AG04450 (cell line): ENCODE measurements around the gene KMO. TPM values are rescaled to one million over a fixed set of nuclear protein-coding genes. Genes with fewer than 3 reads are reported as not detected.

ENCODE experiments used
- CTCF ChIA-PET: fragments of 300-600, 350-600 bp; formaldehyde crosslinking; extraction: SDS; loops from one replicate; lab custom pipeline; 2022; ENCODE audit warnings: antibody characterized with exemption, inconsistent platforms; lab: Charles Lee
- POLR2A ChIA-PET: fragments of 350-600 bp; formaldehyde crosslinking; extraction: SDS; loops from one replicate; lab custom pipeline; 2021; ENCODE audit warnings: antibody characterized with exemption, inconsistent platforms; lab: Yijun Ruan, JAX
- DNase-seq: peaks from one replicate; pipeline ENCODE4 v3.0.0-alpha.2; 2011; ENCODE audit warnings: low read depth, low spot score
- H3K27ac ChIP-seq: one replicate; pipeline ENCODE4 v1.5.1; 2012; ENCODE audit warnings: low read depth, low read length, control low read depth
- H3K27me3 ChIP-seq: one replicate; pipeline ENCODE4 v1.6.0; 2012; ENCODE audit warnings: low read length; ENCODE audit not compliant: control insufficient read depth, insufficient read depth
- H3K4me3 ChIP-seq: 2 replicates; pipeline ENCODE4 v1.5.1; 2011; ENCODE audit warnings: mild to moderate bottlenecking, low read depth, low read length, control low read depth
- H3K9me3 ChIP-seq: 2 replicates; pipeline ENCODE4 v1.5.1; 2012; ENCODE audit warnings: low read length; ENCODE audit not compliant: control insufficient read depth, insufficient read depth
- polyA plus RNA-seq: library from polyadenylated mRNA; depleted of rRNA; stranded (reverse); fragments of >200 nt; gene quantifications from 2 replicates; pipeline ENCODE4 v1.2.3, GENCODE V29; 2011
- TF ChIP-seq, protein P1 (sequence below): IDR thresholded peaks from 2 replicates; pipeline ENCODE4 v1.5.1; 2011; ENCODE audit warnings: low read depth, low read length, control low read depth, inconsistent platforms

KMO gene
- polyA plus RNA-seq, 1 experiment: 0.07 TPM

DNA sequence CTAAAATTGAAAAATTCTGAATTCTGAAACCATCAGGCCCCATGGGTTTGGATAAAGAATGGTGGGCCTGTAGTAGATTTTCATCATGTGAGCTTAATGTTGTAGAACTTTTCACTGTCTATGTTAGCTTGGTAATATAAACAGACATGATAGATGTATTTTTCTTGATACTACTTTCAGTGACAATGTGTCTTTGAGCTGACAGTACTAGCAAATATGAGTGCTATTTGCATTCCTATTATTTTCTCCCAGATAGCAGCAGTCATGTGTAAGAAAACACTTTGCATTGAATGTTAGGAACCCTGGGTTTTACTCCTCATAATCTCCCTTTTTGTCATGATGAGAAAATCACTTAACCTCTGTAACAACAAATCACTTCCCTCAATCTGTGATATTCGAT is 18.1 kb downstream of the KMO start:
- no peak overlapping the region for H3K27ac ChIP-seq
- CTCF ChIA-PET: no interaction called here
- no peak overlapping the region for H3K4me3 ChIP-seq
- no peaks in the 10 kb centered on the region for H3K9me3 ChIP-seq
- H3K27me3 ChIP-seq: no peaks in the 10 kb centered on the region
- TF ChIP-seq, protein P1, sequence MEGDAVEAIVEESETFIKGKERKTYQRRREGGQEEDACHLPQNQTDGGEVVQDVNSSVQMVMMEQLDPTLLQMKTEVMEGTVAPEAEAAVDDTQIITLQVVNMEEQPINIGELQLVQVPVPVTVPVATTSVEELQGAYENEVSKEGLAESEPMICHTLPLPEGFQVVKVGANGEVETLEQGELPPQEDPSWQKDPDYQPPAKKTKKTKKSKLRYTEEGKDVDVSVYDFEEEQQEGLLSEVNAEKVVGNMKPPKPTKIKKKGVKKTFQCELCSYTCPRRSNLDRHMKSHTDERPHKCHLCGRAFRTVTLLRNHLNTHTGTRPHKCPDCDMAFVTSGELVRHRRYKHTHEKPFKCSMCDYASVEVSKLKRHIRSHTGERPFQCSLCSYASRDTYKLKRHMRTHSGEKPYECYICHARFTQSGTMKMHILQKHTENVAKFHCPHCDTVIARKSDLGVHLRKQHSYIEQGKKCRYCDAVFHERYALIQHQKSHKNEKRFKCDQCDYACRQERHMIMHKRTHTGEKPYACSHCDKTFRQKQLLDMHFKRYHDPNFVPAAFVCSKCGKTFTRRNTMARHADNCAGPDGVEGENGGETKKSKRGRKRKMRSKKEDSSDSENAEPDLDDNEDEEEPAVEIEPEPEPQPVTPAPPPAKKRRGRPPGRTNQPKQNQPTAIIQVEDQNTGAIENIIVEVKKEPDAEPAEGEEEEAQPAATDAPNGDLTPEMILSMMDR: no peak
- DNase-seq: no peak
- POLR2A ChIA-PET: no interaction called here

DNA sequence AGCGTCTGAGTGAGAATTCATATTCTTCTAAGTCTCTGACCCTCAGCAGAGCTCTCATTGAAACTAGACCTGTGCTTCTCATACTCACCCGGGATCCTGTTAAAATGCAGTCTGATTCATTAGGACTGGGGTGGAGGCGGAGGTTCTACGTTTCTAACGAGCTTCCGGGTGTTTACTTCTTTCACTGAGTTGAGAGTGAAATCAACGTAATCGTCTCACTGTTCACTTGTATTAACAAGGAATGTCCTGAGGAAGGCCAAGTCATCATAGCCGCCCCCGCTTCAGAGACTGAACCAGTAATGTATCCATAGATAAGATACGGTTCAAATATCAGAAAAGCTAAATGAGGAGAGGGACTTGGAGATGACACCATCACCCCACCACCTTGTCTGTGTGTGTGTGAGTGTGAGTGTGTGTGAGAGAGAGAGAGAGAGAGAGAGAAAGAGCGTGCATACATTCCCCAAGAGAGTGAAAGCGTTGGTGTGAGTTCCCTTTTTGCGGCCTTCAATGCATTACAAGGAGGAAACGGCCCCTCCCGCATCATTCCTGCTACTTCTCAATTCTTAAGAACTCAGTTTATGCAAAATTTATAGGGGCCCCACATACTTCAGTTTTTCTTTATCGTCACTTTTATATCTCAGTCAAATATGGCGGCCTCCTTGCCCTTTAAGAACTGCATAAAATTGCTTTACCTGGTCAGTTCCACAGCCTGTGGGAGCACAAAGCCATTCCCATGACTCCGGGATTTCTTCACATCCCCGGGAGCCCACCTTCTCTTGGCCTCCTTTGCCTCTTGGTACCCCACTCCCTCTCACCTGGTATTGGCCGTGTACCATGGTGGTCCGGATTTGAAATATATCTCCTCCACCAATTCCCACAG is 19.8 kb downstream of the KMO start:
- Histone ChIP-seq H3K4me3 (no peak overlapping the region), H3K9me3 (no peaks in the 10 kb centered on the region), H3K27ac (no peak overlapping the region), H3K27me3 (no peaks in the 10 kb centered on the region)
- POLR2A ChIA-PET: no interaction called here
- CTCF ChIA-PET: no interaction called here
- TF ChIP-seq, protein P1: no peak
- DNase-seq: no peak

GRCh38 chr1:241553886-241554592 is 21.9 kb downstream of the KMO start:
- ChIA-PET POLR2A (no interaction called here), CTCF (no interaction called here)
- Histone ChIP-seq H3K27me3 (no peaks in the 10 kb centered on the region), H3K9me3 (no peaks in the 10 kb centered on the region), H3K4me3 (no peak overlapping the region), H3K27ac (no peak overlapping the region)
- TF ChIP-seq, protein P1: no peak
- no peak for DNase-seq

DNA sequence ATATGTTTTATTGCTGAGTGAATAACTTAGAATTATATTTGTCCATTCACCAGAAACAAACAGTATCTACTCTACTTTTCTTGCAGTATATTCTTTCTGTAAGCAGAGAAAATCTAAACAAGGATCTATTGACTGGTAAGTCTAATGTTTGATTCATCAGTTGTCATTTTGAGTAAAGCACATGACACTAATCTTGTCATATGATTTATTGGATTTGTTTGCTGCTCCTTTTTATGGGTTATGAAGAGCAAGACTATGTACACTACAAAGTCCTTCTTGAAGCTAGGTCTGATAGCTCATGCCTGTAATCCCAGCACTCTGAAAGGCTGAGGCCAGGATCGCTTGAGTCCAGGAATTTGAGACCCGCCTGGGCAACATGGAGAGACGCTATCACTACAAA is 23.3 kb downstream of the KMO start:
- CTCF ChIA-PET: no interaction called here
- no peak overlapping the region for H3K4me3 ChIP-seq
- TF ChIP-seq, protein P1: no peak
- no peak for DNase-seq
- POLR2A ChIA-PET: no interaction called here
- no peaks in the 10 kb centered on the region for H3K9me3 ChIP-seq
- no peaks in the 10 kb centered on the region for H3K27me3 ChIP-seq
- H3K27ac ChIP-seq: no peak overlapping the region

DNA sequence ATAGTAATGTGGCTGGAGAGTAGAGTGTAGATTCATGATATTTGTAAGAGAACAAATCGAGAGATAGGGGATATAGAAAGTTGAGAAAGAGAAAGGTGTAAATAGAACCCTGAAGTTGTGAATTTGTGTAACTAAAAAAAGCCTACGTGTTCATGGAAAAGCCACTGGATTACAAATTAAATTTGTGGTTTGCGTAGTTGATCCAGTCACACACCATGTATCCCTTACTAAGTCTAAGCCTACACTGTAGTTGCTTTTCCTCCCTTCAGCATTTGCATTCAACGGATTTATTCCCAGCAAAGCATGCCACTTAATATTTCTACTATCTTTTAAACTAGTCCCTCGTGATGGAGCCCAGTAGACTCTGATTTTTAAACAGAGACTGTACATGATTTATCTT is 24.9 kb downstream of the KMO start:
- no peak overlapping the region for H3K27ac ChIP-seq
- H3K9me3 ChIP-seq: no peaks in the 10 kb centered on the region
- no peak overlapping the region for H3K4me3 ChIP-seq
- POLR2A ChIA-PET: no interaction called here
- CTCF ChIA-PET: no interaction called here
- TF ChIP-seq, protein P1: no peak
- no peaks in the 10 kb centered on the region for H3K27me3 ChIP-seq
- no peak for DNase-seq
